Daoy (cell line): ENCODE measurements around the gene GPR21. TPM values are rescaled to one million over a fixed set of nuclear protein-coding genes. Genes with fewer than 3 reads are reported as not detected.

Experiments used
- DNase-seq: peaks from one replicate; pipeline ENCODE4 v3.0.0-alpha.2; 2015; ENCODE audit warnings: low read depth
- total RNA-seq: library from RNA; depleted of rRNA; stranded (reverse); fragments of >200 nt; shearing (Covaris generic); gene quantifications from 2 replicates; pipeline ENCODE4 v1.2.3, GENCODE V29; 2014; rRNA removed

GPR21 gene, protein sequence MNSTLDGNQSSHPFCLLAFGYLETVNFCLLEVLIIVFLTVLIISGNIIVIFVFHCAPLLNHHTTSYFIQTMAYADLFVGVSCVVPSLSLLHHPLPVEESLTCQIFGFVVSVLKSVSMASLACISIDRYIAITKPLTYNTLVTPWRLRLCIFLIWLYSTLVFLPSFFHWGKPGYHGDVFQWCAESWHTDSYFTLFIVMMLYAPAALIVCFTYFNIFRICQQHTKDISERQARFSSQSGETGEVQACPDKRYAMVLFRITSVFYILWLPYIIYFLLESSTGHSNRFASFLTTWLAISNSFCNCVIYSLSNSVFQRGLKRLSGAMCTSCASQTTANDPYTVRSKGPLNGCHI
- total RNA-seq = not detected in 2 replicates

DNA sequence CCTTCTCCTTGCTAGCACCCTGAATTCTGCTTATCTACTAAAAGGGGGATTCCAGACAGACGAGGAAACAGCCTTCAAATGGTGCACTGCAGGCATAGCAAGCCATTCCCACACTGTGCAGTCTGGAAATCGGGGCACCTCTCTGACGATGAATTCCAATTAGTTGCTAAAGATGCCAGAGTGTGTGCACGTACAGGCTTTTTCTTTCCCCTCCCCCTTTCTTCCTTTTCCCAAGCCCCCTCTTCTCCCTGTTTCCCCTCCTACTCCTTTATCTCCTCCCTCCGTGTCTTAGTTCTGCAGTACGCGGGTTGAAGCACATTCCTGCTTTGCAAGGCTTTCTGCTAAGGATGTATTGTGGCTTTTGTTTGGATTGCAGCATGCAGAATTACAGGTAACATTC lies at the start of gene GPR21:
TSS of gene GPR21 (plus strand) at position 316 of the 400 bp plus-strand sequence. CDS start 900 bp downstream, outside the sequence.
- no peak for DNase-seq

DNA sequence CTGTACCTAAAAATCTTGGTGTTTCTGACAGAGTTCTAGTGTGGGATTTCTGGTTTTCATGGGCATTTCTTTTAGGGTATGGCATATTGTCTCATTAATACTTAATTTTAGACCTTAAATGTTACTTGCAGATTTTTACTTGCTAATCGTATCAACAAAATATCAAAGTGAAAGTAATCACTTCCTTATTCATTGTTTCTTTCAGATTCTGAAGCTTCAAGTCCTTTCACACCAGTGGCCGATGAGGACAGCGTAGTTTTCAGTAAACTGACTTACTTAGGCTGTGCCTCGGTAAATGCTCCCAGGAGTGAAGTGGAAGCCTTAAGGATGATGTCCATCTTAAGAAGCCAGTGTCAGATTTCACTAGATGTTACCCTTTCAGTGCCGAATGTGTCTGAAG lies 47.5 kb upstream of the GPR21 start:
- DNase-seq = no peak

DNA sequence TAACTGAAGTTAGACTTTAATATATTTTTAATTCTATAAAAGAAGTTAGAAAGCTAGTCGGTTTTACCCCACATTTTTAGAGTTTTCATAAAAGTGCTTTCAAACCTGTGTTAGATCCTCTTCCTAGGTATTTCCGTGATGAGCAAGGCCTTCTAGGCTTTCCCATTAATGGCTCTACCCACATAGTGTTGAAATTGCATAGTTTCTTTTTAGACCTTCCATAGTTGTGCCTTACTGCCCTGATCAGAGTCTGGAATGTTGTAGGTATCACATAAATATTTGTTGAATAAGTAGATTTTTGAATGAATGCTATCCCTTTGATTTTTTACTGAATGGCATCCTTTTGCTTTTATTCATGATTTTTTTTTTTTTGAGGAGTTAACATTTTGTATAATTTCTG lies 45.3 kb upstream of the GPR21 start:
- no peak for DNase-seq

DNA sequence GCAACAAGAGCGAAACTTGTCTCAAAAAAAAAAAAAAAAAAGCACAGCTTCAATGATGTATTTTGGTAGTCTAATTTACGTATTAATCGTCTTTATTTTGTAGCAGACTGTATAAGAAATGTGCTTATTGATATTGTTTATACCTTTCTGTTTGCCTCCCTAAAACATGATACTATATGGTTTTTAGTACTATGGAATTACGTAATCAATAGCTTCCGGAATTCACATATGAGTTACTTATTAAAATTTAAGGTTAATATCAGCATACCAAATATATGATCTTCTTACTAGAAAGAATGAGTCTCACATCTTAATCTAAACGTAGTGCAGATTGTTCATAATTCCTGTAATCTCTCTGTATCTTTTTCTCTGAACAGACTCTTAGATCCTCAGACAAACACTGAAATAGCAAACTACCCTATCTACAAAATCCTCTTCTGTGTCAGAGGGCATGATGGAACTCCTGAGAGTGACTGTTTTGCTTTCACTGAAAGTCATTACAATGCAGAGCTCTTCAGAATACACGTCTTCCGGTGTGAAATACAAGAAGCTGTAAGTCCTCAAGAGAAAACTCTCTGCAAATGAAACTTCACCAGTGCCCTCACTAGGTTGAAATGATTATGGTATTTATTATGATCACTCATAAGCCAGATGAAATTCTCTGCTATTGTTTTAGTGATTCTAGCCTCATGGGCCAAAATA lies 44.4 kb upstream of the GPR21 start:
- no peak for DNase-seq

DNA sequence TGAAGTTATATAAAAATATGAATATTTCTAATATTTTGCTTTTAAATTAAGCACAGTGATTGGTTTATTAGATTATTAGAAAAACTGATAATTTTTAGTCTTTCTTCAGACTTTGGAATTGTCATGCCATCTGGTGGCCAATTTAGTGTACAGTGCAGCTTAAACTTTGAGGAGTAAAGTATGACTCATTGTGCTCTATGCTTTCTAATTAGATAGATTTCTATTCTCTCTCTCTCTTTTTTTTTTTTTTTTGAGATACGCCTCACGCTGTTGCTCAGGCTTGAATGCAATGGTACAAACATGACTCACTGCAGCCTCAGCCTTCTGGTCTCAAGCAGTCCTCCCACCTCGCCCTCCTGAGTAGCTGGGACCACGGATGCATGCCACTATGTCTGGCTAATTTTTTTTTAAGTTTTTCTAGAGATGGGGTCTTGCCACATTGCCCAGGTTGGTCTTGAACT lies 42.1 kb upstream of the GPR21 start:
- DNase-seq = peak; percentile 88

DNA sequence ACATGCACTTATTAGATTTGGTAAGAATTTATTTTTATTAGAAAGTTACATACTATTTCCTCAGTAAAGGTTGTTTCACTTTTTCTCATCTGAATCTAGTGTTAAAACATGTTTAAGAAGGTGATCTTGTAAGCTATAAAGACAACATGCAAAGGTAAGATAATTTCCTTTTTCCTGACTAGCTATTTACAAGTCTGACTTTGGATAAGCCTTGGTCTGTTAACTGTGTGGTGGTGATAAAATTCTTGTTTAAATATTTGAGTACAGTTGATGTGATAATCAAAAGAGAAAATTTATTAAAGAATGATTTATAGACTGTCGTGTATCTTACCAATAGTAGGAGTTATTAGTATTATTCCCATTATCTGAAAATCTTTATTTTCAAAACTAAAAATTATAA lies 36.9 kb upstream of the GPR21 start:
- no peak for DNase-seq

DNA sequence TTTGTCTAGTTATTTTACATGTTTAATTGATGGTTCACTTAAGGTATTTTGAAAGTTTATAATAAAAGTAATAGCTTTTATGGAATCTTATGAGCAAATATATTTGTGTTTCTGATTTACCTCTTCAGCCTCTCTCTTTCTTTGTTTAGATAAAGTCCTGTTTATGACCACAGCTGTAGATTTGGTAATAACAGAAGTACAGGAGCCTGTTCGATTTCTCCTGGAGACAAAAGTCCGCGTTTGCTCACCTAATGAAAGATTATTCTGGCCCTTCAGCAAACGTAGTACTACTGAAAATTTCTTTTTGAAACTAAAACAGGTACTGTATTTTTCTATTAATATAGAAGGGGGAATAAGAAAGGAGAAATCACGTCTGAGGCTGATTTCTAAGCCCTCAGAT lies 35.0 kb upstream of the GPR21 start:
- DNase-seq = no peak

DNA sequence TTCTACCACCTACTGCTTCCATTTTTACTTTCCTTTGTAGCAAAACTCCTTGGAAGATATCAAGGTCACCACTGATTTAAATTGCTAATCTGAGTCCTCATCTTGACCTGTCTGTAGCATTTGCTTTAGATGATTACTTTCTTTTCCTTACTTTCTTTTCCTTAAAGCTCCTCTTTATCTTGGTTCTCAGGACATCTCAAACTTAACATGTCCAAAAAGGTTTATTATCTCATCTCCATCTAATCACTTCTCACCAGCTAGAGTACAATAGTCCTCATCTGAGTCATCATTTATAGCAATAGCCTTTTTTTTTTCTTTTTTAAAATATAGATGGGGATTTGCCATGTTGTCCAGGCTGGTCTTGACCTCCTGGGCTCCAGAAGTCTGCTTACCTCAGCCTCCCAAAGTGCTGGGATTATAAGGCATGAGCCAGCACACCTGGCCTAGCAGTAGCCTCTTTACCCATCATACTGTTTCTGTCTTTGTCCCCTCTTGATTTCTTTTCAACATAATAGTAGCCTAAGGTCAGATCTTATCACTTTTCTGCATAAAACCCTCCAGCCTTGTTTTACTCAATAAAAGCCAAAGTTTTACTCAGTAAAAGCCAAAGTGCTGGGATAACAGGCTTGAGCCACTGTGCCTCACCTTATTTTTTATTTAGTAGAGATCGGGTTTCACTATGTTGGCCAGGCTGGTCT lies 32.9 kb upstream of the GPR21 start:
- no peak for DNase-seq

DNA sequence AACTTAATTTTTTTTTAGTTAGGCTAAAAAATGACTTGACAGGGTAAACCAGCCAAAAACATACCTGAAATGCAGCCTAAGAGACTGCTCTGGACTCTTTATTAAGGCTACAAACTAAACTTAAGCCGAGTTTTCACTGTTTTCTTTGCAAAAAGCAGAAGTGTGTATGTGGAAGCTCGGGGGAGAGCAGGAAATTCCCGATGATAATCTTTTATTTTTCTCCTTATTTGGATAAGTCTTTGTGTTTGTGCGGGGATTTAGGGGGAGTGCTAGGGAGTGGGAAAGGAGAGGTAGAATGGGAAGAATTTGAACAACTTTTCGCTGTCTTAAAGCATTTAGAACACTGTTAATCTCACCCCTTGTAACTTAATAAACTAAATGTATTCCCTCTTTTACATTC lies 30.7 kb upstream of the GPR21 start:
- DNase-seq = no peak

DNA sequence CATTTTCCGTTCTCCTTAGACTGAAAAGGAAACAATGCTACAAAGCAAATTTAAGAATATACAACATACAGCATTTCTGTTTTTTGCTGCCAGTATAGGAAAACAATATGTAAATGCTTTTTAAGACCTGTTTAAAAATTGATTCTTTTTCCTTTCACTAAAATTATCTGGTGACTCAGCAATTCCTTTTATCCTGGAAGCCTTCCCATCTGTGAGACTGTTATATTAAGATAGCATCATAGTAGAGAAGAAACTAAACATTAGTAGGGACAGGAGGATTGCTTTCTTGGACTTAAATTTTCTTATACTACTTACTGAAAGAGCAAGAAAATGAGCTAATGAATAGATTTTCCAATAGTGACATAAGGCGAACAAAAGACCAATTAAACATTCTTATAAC lies 30.0 kb upstream of the GPR21 start:
- no peak for DNase-seq

DNA sequence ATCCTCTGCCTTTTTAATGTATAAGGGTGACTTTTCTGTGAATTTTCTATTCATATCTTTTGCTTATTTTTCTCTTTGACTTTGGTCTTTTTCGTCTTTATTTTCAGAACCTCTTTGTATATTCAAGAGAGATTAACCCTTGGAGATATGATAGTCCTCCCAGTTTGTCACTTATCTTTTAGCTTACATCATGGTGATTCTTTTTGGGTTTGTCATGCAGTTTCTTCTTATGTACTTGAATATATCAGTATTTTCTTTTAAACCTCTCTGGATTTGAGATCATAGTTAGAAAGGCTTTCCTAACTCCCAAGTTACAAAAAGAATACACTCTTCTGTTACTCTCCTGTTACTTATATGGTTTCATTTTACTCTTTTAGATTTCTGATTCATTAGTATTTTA lies 27.5 kb upstream of the GPR21 start:
- DNase-seq = no peak

DNA sequence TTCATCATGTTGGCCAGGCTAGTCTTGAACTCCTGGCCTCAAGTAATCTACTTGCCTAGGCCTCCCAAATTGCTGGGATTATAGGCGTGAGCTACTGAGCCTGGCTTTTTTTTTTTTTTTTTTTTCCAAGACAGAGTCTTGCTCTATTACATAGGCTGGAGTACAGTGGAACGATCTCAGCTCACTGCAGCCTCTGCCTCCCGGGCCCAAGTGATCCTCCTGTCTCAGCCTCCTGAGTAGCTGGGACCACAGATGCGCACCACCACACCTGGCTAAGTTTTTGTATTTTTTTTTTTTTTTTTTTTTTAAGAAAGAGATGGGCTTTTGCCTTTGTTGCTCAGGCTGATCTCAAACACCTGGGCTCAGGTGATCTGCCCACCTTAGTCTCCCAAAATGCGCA lies 26.2 kb upstream of the GPR21 start:
- no peak for DNase-seq

DNA sequence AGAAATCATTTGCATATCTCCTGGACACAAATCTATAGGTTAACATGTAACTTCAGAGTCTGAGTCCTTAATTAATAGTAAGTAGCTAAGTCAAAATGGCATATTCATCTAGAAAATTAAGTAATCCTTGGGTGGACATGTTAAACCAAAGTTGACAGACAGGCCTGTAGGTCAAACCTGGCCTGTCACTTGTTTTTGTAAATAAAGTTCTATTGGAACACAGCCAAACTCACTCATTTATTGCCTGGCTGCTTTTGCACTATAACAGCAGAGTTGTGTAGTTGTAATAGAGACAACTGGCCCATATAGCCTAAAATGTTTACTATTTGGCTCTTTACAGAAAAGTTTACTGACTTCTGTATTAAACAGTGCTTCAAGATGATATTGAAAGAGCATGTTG lies 24.6 kb upstream of the GPR21 start:
- no peak for DNase-seq

DNA sequence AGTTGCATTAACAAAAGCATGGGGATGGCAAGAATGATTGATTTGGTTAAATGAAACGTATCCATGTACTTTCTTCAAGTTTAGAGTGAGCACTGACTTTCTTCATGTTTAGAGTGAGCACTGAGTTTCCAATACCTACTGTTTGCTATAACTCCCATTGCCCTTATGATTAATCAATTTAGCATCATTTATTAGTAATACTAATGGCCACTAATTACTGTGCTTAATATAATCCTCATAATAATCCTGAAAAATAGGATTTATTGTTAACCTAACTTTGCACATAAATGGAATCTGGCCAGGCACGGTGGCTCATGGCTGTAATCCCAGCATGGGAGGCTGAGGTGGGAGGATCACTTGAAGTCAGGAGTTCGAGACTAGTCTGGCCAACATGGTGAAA lies 22.1 kb upstream of the GPR21 start:
- no peak for DNase-seq

DNA sequence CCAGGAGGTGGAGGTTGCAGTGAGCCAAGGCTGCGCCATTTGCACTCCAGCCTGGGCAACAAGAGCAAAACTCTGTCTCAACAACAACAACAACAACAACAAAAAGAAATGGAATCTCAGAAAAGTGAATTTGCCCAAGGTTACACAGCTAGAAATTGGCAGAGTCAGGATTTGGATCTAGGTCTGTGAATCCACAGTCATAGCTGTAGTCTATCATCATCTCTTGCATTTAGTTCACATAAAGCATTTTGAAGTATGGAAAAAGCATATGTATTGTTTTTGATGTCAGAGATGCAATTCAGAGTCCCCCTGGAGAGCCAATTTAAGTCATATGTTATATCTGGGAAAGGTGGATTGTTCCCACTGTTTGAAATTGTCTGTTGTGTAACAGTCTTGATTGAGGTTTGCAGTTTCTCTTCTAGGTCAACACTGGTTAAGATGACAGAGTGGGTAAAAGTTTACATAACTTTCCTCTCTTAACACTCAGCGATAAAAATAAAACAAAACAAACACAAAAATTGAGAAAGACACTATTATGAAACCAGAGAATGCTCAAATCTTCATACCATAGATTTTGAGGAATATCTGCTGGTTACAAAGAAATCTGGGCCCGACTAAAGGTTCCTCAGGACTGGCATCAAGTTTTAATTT lies 21.5 kb upstream of the GPR21 start:
- no peak for DNase-seq

DNA sequence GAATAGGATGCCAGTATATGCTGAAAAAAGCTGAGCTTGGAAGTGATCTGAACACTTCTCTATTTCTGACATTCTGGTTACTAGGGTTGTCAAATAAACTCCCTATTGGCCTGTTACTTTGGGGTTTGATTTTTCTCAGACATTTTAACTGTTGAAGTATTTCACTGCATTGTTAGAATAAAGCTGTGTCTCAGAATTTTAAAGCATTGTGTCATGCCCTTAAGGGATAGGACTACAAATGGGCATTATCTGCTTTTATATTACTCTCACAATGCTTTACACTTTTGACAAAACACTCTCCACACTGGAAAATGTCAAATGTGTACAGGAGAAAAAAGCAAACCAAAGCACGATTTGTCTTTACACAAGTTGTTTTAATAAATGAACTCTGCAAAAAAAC lies 16.8 kb upstream of the GPR21 start:
- DNase-seq = no peak

DNA sequence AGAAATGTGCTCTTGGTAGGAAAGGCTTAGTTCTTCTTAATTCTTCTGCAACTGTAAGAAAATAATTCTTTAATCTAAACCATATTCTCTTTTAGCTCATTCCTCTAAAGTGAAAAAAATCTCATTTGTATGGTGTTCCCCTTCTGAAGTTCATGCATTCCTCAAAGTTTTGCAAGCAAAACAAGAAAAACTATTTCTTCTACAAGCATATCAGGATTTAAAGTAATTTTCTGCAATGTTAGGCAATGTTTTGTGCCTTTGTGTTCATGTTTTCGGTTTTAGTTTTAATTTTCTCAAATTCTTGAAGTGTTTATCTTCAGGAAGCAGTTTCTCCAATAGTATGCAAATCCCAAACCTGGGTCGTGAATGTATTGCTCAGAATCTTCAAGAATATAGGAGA lies 12.7 kb upstream of the GPR21 start:
- no peak for DNase-seq

DNA sequence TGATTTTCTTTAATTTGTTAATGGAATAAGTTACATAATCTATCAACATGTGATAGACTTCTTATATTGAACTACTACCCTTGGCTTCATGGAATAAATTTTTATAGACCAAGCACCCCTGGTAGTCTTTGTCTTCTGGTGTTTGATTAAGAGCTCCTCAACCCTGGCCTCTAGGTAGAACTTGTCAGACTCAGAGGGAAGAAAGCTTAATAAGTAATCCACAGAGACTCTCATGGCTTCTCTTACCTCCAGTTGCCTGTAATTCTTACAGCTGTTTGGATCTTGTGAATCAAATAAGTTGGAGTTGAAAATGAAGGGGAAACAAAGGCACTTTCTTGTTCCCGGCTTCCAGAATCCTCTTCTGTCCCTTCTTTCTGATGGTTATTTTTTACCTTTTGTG lies 7.0 kb upstream of the GPR21 start:
- no peak for DNase-seq

DNA sequence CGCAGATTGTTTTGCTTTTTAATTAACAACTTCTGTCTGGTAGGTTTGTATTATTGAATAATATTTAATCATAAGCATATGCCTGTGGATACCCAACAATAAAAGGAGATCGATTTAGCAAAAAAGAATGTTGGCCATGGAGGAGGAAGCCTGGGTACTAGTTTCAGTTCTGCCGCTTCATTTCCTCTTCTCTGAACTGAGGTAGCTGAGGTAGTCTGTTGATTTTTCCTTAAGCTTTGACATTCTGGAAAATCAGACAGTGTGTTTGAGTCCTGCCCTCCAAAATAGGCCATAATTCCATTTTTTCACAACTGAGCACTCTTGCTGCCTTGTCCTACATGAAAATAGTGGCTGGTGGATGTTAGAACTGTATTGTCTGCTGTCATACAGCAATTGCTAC lies 6.0 kb upstream of the GPR21 start:
- no peak for DNase-seq

DNA sequence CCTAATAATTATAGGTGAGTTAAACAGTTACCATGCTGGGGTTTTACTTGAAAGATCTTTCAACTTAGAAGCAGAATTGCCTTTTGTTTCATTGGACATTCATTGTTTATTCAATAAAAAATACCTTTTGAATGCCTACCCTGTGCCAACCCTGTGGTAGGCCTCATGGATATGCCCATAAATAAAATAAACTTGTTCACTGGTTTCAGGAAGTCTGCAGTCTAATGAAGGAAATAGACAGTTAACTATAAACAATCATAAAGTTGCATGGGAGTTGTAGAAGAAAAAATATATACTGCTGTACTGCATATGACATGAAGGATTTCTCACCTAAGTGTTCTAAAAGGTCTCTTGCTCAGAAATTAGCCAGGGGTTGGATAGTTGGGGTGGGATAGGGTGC lies 5.3 kb upstream of the GPR21 start:
- DNase-seq = no peak

DNA sequence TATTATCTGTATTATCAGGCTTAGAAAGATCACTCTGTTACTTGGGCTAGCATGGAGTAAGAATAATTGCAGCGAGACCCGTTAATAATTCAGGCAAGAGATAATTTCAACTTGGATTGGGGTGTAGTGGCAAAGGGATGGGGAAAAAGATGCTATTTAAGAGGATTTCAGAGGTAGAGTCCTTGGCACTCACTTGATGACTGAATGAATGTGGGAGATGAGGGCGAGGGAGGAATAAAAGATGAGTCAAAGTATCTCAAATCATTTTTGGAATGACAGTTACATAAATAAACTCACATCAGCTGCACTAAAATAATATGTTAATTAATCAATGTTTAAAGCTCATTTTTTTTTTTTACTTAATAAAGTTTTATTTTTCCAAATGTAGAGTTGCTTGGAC lies 4.5 kb upstream of the GPR21 start:
- no peak for DNase-seq

DNA sequence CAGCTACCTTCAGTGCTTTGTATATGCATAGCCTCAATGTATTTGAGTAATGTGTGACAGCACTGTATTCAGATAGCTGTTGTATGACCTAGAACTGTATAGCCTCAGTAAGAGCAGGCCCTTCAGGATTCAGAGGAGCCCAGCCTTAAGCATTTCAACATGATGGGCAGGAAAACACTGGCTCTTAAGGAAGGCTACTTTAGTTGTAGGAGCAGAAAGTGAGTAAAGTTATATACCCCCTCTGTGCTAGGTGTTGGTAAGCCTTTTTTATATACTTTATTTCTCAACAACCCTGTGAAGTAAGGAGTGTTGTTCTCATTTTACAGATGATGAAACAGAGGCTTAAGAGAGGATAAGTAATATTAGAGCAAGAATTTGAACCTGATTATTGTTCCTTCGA lies 1.5 kb upstream of the GPR21 start:
- no peak for DNase-seq
